ENCODE results near the gene DCUN1D1. TPM values are rescaled to one million over a fixed set of nuclear protein-coding genes. Genes with fewer than 3 reads are reported as not detected.

The DCUN1D1 gene
- total and polyA plus RNA-seq, 2 of the 13 experiments (the other 11 are each of a cell fraction or from before 2014, with no cell fraction given), result 10.5 to 39.7 TPM

DNA sequence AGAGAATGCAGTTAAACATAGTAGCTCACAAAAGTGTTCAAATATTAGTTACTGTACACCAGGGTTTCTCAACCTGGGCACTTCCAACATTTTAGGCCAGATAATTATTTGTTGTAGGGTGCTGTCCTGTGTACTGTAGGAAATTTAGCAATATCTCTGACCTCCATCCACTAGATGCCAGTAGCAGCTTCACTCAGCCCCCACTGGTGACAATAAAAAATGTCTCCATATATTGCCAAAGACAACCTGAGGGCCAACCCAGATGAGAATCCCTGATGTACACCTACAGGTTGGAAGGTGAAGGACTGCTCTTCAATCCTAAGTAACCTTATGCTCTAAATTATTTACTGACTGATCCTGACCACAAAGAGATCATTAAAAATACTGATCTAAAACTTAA is 32.5 kb downstream of the DCUN1D1 start (continued):
- TF ChIP-seq, protein P1, sequence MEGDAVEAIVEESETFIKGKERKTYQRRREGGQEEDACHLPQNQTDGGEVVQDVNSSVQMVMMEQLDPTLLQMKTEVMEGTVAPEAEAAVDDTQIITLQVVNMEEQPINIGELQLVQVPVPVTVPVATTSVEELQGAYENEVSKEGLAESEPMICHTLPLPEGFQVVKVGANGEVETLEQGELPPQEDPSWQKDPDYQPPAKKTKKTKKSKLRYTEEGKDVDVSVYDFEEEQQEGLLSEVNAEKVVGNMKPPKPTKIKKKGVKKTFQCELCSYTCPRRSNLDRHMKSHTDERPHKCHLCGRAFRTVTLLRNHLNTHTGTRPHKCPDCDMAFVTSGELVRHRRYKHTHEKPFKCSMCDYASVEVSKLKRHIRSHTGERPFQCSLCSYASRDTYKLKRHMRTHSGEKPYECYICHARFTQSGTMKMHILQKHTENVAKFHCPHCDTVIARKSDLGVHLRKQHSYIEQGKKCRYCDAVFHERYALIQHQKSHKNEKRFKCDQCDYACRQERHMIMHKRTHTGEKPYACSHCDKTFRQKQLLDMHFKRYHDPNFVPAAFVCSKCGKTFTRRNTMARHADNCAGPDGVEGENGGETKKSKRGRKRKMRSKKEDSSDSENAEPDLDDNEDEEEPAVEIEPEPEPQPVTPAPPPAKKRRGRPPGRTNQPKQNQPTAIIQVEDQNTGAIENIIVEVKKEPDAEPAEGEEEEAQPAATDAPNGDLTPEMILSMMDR (CRISPR knock-in tag; IDR thresholded peaks at IDR 0.05), result peak; percentile 22; the same call in 1 of the 2 replicates

GRCh38 chr3:182941719-182942118 is 38.6 kb downstream of the DCUN1D1 start:
- POLR2A ChIA-PET, result no interaction called here
- Histone ChIP-seq H3K36me3 (replicated peaks in 1 of 2; ENCODE audit: control insufficient read depth in 1 of 2, insufficient read depth in 2 of 2, low read length in 2 of 2) (peaks cover 0 to 13% of the 10 kb centered on the region in 2 experiments; a peak in 2 of 5 replicates), H2AFZ (ENCODE audit: low read length) (no peak overlapping the region), H3K4me1 (ENCODE audit: insufficient read depth, low read length) (no peaks in the 10 kb centered on the region), H3K4me2 (ENCODE audit: low read depth, low read length) (no peak overlapping the region), H3K9ac (ENCODE audit: insufficient read depth, low read depth, low read length) (no peak overlapping the region), H4K20me1 (ENCODE audit: insufficient read depth, low read length) (no peaks in the 10 kb centered on the region), H3K27me3 (ENCODE audit: control insufficient read depth in 1 of 2, insufficient read depth in 2 of 2, low read length in 2 of 2) (no peaks in the 10 kb centered on the region), H3K79me2 (ENCODE audit: insufficient read depth, low read length) (no peaks in the 10 kb centered on the region), H3K4me3 (replicated peaks in 1 of 3; ENCODE audit: insufficient read depth in 1 of 3, low read depth in 2 of 3, low read length in 3 of 3) (no peak overlapping the region), H3K9me3 (ENCODE audit: low read length) (no peaks in the 10 kb centered on the region), H3K27ac (ENCODE audit: extremely low read length, insufficient read depth, low read length) (no peak overlapping the region)
- 98% methylated on average over 3 of the region's 3 CpGs for WGBS (ENCODE audit: low lambda C conversion rate)
- no peak for FAIRE-seq
- TF ChIP-seq ZNF296 (CRISPR knock-in tag; conservative IDR thresholded peaks at IDR 0.05) (no peak), ATF3 (CRISPR knock-in tag; IDR thresholded peaks at IDR 0.05) (no peak), BCL3 (CRISPR knock-in tag; IDR thresholded peaks at IDR 0.05) (no peak), ZNF816 (CRISPR knock-in tag; IDR thresholded peaks at IDR 0.05; ENCODE audit: borderline replicate concordance) (no peak), ZNF232 (CRISPR knock-in tag; IDR thresholded peaks at IDR 0.05; ENCODE audit: borderline replicate concordance) (no peak), ZNF33A (CRISPR knock-in tag; IDR thresholded peaks at IDR 0.05; ENCODE audit: borderline replicate concordance) (no peak)
- TF ChIP-seq, protein P2, sequence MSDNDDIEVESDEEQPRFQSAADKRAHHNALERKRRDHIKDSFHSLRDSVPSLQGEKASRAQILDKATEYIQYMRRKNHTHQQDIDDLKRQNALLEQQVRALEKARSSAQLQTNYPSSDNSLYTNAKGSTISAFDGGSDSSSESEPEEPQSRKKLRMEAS (IDR thresholded peaks at IDR 0.05), result no peak
- TF ChIP-seq, protein P3, sequence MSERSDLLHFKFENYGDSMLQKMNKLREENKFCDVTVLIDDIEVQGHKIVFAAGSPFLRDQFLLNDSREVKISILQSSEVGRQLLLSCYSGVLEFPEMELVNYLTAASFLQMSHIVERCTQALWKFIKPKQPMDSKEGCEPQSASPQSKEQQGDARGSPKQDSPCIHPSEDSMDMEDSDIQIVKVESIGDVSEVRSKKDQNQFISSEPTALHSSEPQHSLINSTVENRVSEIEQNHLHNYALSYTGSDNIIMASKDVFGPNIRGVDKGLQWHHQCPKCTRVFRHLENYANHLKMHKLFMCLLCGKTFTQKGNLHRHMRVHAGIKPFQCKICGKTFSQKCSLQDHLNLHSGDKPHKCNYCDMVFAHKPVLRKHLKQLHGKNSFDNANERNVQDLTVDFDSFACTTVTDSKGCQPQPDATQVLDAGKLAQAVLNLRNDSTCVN (CRISPR knock-in tag; IDR thresholded peaks at IDR 0.05; ENCODE audit: borderline replicate concordance), result no peak
- in situ Hi-C loops (cut with HindIII; ENCODE audit: extremely low pct_ligation_motif_present, low pct_unique_long_range_greater_than_20kb) (no loop called here), intact Hi-C loops (cut with micrococcal nuclease; ENCODE audit: unreplicated experiment) (no loop called here)
- no TSS peak for BruUV-seq (replicated peaks)
- CTCF ChIA-PET (ENCODE audit: low intra/inter-chr PET ratio, low total read pairs), result no interaction called here
- DNase-seq (ENCODE audit: low spot score), result no peak
- ATAC-seq, result no peak
